IMR-90 (cell line): ENCODE results near the gene RAD51B. TPM values are rescaled to one million over a fixed set of nuclear protein-coding genes. Genes with fewer than 3 reads are reported as not detected.

Source experiments
- ELK1 ChIP-seq: fragments of 150-350 bp; IDR thresholded peaks from 2 replicates; pipeline ENCODE4 v1.6.1; 2016; ENCODE audit warnings: low read depth, mild to moderate bottlenecking, low read length, moderate library complexity, borderline replicate concordance
- MAZ ChIP-seq: IDR thresholded peaks from 2 replicates; pipeline ENCODE4 v1.6.1; 2012; ENCODE audit warnings: low read depth, mild to moderate bottlenecking, low read length, improper control_type of control experiment, moderate library complexity, borderline replicate concordance
- SMC3 ChIP-seq: fragments of 150-350 bp; IDR thresholded peaks from 2 replicates; pipeline ENCODE4 v1.6.1; 2016; ENCODE audit warnings: low read depth, mild to moderate bottlenecking, antibody characterized with exemption, low read length, moderate library complexity
- polyA plus RNA-seq, 3 experiments: library from polyadenylated mRNA; depleted of rRNA; stranded (reverse); fragments of >200 nt; gene quantifications; 2 replicates each; pipeline ENCODE4 v1.2.3, GENCODE V29; 2012; ENCODE audit warnings: low replicate concordance in 1 of 3
- total RNA-seq: library from RNA; depleted of rRNA; stranded (reverse); fragments of >200 nt; gene quantifications from 2 replicates; pipeline ENCODE4 v1.2.3, GENCODE V29; 2012

The RAD51B gene
- total and polyA plus RNA-seq, 2 of the 4 experiments (the other 2 are of a cell fraction), result 5.1 to 18.8 TPM

GRCh38 chr14:68566075-68566474 lies 746.5 kb downstream of the RAD51B start (continued):
- no peak for TF ChIP-seq SMC3
- TF ChIP-seq ELK1, result no peak
- TF ChIP-seq MAZ, result no peak
